H1 (cell line): ENCODE data around the gene SPC24. TPM values are rescaled to one million over a fixed set of nuclear protein-coding genes. Genes with fewer than 3 reads are reported as not detected.

Source experiments
- CHD7 ChIP-seq: fragments of 300-600 bp; sonication (generic); IDR thresholded peaks from 2 replicates; pipeline ENCODE4 v1.7.1; 2012; ENCODE audit warnings: low read length, moderate library complexity, mild to moderate bottlenecking, inconsistent platforms; ENCODE audit not compliant: insufficient replicate concordance
- MAFK ChIP-seq: IDR thresholded peaks from 2 replicates; pipeline ENCODE4 v1.6.1; 2012; ENCODE audit warnings: low read depth, mild to moderate bottlenecking, improper control_type of control experiment, low read length
- NANOG ChIP-seq: IDR thresholded peaks from 2 replicates; pipeline ENCODE4 v1.6.1; 2011; ENCODE audit warnings: low read length, low read depth, mild to moderate bottlenecking, inconsistent platforms; ENCODE audit not compliant: insufficient read depth, poor library complexity, severe bottlenecking
- RBBP5 ChIP-seq: IDR thresholded peaks from 2 replicates; pipeline ENCODE4 v1.7.1; 2012; ENCODE audit warnings: low read depth, mild to moderate bottlenecking, inconsistent platforms, low read length, moderate library complexity, borderline replicate concordance
- SP1 ChIP-seq: IDR thresholded peaks from 2 replicates; pipeline ENCODE4 v1.6.1; 2011; ENCODE audit warnings: low read depth, low read length
- SUZ12 ChIP-seq: fragments of 200-600 bp; sonication (generic); IDR thresholded peaks from 2 replicates; pipeline ENCODE4 v1.6.1; 2012; ENCODE audit warnings: mild to moderate bottlenecking, inconsistent platforms, low read length, moderate library complexity, mixed read lengths
- YY1 ChIP-seq: IDR thresholded peaks from 2 replicates; pipeline ENCODE4 v1.6.1; 2011; ENCODE audit warnings: low read depth, mild to moderate bottlenecking, low read length
- ZNF274 ChIP-seq: IDR thresholded peaks from 2 replicates; pipeline ENCODE4 v1.7.0; 2012; ENCODE audit warnings: low read length, borderline replicate concordance; ENCODE audit errors: extremely low read depth
- polyA plus RNA-seq, 7 experiments: library from polyadenylated mRNA; depleted of rRNA in 3 of 7; stranded (reverse) in 5 of 7; unstranded in 2 of 7; fragments of >200 nt in 5 of 7; fragments of 200-250 nt in 2 of 7; gene quantifications; 1 replicate in 5 of 7; 2 replicates in 1 of 7; 4 replicates in 1 of 7; pipeline versions ENCODE4 v1.2.1 to v1.2.3, GENCODE V29; 2011 to 2013; ENCODE audit warnings: missing spikeins in 2 of 7, mixed read lengths in 2 of 7
- total RNA-seq: library from RNA; stranded (reverse); fragmentation: NEBNext Ultra II Directional; extraction: Animal tissue kit (Norgen Biotek cat#: 25700); gene quantifications from 2 replicates; pipeline ENCODE4 v1.2.1, GENCODE V29; 2021
- TF ChIP-seq, protein P1 (sequence below), 3 experiments: IDR thresholded peaks; 1 replicate in 2 of 3; 2 replicates in 1 of 3; pipeline versions ENCODE4 v1.5.1 to v1.6.1; 2011; ENCODE audit warnings: low read length in 3 of 3, mild to moderate bottlenecking in 3 of 3, inconsistent platforms in 2 of 3, low read depth in 1 of 3, moderate library complexity in 1 of 3; ENCODE audit not compliant: insufficient read depth in 1 of 3; ENCODE audit errors: control extremely low read depth in 1 of 3

Gene SPC24
- total and polyA plus RNA-seq, 2 of the 8 experiments (the other 6 are each of a cell fraction or from before 2014, with no cell fraction given): 17.7 to 42.4 TPM

- TF ChIP-seq CHD7 (no peak), ZNF274 (no peak), RBBP5 (no peak), NANOG (no peak), SUZ12 (no peak), SP1 (no peak), YY1 (no peak), MAFK (no peak)
- TF ChIP-seq, protein P1, sequence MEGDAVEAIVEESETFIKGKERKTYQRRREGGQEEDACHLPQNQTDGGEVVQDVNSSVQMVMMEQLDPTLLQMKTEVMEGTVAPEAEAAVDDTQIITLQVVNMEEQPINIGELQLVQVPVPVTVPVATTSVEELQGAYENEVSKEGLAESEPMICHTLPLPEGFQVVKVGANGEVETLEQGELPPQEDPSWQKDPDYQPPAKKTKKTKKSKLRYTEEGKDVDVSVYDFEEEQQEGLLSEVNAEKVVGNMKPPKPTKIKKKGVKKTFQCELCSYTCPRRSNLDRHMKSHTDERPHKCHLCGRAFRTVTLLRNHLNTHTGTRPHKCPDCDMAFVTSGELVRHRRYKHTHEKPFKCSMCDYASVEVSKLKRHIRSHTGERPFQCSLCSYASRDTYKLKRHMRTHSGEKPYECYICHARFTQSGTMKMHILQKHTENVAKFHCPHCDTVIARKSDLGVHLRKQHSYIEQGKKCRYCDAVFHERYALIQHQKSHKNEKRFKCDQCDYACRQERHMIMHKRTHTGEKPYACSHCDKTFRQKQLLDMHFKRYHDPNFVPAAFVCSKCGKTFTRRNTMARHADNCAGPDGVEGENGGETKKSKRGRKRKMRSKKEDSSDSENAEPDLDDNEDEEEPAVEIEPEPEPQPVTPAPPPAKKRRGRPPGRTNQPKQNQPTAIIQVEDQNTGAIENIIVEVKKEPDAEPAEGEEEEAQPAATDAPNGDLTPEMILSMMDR (IDR thresholded peaks at IDR 0.05; ENCODE audit: control extremely low read depth in 1 of 3, insufficient read depth in 1 of 3, low read depth in 1 of 3, low read length in 3 of 3): no peak
These were observed 13.0 kb upstream of the SPC24 start (continued) for GRCh38 chr19:11168568-11168967.
